ENCODE results near the gene NLK.

DNA sequence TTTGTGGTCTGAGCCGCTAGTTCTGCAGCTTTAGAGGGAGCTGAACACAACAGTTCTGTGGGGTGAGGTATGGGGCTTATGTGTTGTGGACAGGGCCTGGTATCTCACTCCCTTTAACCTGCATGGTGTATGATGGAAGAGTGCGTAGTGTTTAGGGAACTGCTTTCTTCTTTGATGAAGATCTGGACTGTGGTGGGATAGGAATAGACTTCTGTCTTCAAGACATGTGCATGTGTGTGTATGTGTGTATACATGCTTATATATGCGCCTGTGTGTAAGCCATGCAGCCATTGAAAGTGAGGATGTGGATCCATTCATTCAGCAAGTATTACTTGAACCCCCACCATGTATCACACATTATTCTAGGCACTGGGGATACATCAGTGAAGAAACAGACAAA is 161.8 kb downstream of the NLK start:
- TF ChIP-seq, protein P1, sequence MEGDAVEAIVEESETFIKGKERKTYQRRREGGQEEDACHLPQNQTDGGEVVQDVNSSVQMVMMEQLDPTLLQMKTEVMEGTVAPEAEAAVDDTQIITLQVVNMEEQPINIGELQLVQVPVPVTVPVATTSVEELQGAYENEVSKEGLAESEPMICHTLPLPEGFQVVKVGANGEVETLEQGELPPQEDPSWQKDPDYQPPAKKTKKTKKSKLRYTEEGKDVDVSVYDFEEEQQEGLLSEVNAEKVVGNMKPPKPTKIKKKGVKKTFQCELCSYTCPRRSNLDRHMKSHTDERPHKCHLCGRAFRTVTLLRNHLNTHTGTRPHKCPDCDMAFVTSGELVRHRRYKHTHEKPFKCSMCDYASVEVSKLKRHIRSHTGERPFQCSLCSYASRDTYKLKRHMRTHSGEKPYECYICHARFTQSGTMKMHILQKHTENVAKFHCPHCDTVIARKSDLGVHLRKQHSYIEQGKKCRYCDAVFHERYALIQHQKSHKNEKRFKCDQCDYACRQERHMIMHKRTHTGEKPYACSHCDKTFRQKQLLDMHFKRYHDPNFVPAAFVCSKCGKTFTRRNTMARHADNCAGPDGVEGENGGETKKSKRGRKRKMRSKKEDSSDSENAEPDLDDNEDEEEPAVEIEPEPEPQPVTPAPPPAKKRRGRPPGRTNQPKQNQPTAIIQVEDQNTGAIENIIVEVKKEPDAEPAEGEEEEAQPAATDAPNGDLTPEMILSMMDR (IDR thresholded peaks at IDR 0.05; ENCODE audit: poor library complexity, severe bottlenecking) = no peak
- TF ChIP-seq TAF1 (IDR thresholded peaks at IDR 0.05; ENCODE audit: low read depth) = no peak
- no peak for TF ChIP-seq EZH2 (IDR thresholded peaks at IDR 0.05; ENCODE audit: borderline replicate concordance, insufficient read depth, low read length, poor library complexity, severe bottlenecking)
- TF ChIP-seq RAD21 (conservative IDR thresholded peaks at IDR 0.05) = no peak
- TF ChIP-seq, protein P2, sequence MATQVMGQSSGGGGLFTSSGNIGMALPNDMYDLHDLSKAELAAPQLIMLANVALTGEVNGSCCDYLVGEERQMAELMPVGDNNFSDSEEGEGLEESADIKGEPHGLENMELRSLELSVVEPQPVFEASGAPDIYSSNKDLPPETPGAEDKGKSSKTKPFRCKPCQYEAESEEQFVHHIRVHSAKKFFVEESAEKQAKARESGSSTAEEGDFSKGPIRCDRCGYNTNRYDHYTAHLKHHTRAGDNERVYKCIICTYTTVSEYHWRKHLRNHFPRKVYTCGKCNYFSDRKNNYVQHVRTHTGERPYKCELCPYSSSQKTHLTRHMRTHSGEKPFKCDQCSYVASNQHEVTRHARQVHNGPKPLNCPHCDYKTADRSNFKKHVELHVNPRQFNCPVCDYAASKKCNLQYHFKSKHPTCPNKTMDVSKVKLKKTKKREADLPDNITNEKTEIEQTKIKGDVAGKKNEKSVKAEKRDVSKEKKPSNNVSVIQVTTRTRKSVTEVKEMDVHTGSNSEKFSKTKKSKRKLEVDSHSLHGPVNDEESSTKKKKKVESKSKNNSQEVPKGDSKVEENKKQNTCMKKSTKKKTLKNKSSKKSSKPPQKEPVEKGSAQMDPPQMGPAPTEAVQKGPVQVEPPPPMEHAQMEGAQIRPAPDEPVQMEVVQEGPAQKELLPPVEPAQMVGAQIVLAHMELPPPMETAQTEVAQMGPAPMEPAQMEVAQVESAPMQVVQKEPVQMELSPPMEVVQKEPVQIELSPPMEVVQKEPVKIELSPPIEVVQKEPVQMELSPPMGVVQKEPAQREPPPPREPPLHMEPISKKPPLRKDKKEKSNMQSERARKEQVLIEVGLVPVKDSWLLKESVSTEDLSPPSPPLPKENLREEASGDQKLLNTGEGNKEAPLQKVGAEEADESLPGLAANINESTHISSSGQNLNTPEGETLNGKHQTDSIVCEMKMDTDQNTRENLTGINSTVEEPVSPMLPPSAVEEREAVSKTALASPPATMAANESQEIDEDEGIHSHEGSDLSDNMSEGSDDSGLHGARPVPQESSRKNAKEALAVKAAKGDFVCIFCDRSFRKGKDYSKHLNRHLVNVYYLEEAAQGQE (IDR thresholded peaks at IDR 0.05; ENCODE audit: borderline replicate concordance) = no peak
- no peak for TF ChIP-seq POLR2AphosphoS5 (IDR thresholded peaks at IDR 0.05)
- TF ChIP-seq SMC3 (conservative IDR thresholded peaks at IDR 0.05; ENCODE audit: poor library complexity) = no peak
- TF ChIP-seq EP300 (conservative IDR thresholded peaks at IDR 0.05; ENCODE audit: poor library complexity, severe bottlenecking) = no peak
- TF ChIP-seq MXI1 (conservative IDR thresholded peaks at IDR 0.05; ENCODE audit: poor library complexity, severe bottlenecking) = no peak

All from neural cell (in vitro differentiated cells).